Ishikawa (cell line): ENCODE measurements around the gene ANO4.

Source experiments
- CEBPB ChIP-seq: IDR thresholded peaks from 2 replicates; pipeline ENCODE4 v1.6.1; 2012
- CREB1 ChIP-seq: IDR thresholded peaks from 2 replicates; pipeline ENCODE4 v1.6.1; 2012; ENCODE audit warnings: low read depth
- EGR1 ChIP-seq: IDR thresholded peaks from 2 replicates; pipeline ENCODE4 v1.6.1; 2012
- EP300 ChIP-seq: IDR thresholded peaks from 2 replicates; pipeline ENCODE4 v1.6.1; 2012; ENCODE audit warnings: borderline replicate concordance
- FOXM1 ChIP-seq: IDR thresholded peaks from 2 replicates; pipeline ENCODE4 v1.6.1; 2012; ENCODE audit warnings: low read depth, borderline replicate concordance
- MAX ChIP-seq: IDR thresholded peaks from 2 replicates; pipeline ENCODE4 v1.6.1; 2012
- NFIC ChIP-seq: IDR thresholded peaks from 2 replicates; pipeline ENCODE4 v1.6.1; 2012
- RAD21 ChIP-seq: IDR thresholded peaks from 2 replicates; pipeline ENCODE4 v1.6.1; 2012; ENCODE audit warnings: low read depth
- REST ChIP-seq: IDR thresholded peaks from 2 replicates; pipeline ENCODE4 v1.6.1; 2012; ENCODE audit warnings: low read depth, mild to moderate bottlenecking
- TAF1 ChIP-seq: IDR thresholded peaks from 2 replicates; pipeline ENCODE4 v1.6.1; 2012; ENCODE audit warnings: low read depth, mild to moderate bottlenecking
- TCF12 ChIP-seq: IDR thresholded peaks from 2 replicates; pipeline ENCODE4 v1.6.1; 2012; ENCODE audit warnings: low read depth
- TEAD4 ChIP-seq: IDR thresholded peaks from 2 replicates; pipeline ENCODE4 v1.6.1; 2012
- USF1 ChIP-seq: IDR thresholded peaks from 2 replicates; pipeline ENCODE4 v1.6.1; 2012
- YY1 ChIP-seq: IDR thresholded peaks from 2 replicates; pipeline ENCODE4 v1.6.1; 2012; ENCODE audit warnings: low read depth
- ZBTB7A ChIP-seq: IDR thresholded peaks from 2 replicates; pipeline ENCODE4 v1.6.1; 2012; ENCODE audit warnings: low read depth

Gene ANO4

GRCh38 chr12:100932571-100932970 lies 138.0 kb downstream of the ANO4 start:
- TF ChIP-seq TCF12 (no peak), YY1 (no peak), TEAD4 (no peak), EP300 (no peak), USF1 (no peak), EGR1 (no peak), RAD21 (no peak), ZBTB7A (no peak), CREB1 (no peak), FOXM1 (no peak), CEBPB (no peak)

- no peak for TF ChIP-seq USF1
- no peak for TF ChIP-seq TEAD4
- no peak for TF ChIP-seq CREB1
- TF ChIP-seq CEBPB: no peak
- no peak for TF ChIP-seq FOXM1
- TF ChIP-seq MAX: no peak
- TF ChIP-seq YY1: no peak
- no peak for TF ChIP-seq TAF1
- TF ChIP-seq ZBTB7A: no peak
- TF ChIP-seq NFIC: no peak
- TF ChIP-seq REST: no peak
- no peak for TF ChIP-seq EP300
- TF ChIP-seq RAD21: no peak
Measured at GRCh38 chr12:100935929-100936328, 141.4 kb downstream of the ANO4 start.

- TF ChIP-seq TEAD4: no peak
- TF ChIP-seq CREB1: no peak
- TF ChIP-seq FOXM1: no peak
- no peak for TF ChIP-seq ZBTB7A
- TF ChIP-seq RAD21: no peak
- TF ChIP-seq EP300: no peak
- no peak for TF ChIP-seq YY1
- no peak for TF ChIP-seq TAF1
- TF ChIP-seq REST: no peak
- TF ChIP-seq EGR1: no peak
- no peak for TF ChIP-seq MAX
- no peak for TF ChIP-seq NFIC
- no peak for TF ChIP-seq CEBPB
- no peak for TF ChIP-seq USF1
- no peak for TF ChIP-seq TCF12
Measured at GRCh38 chr12:100936661-100937060, 142.1 kb downstream of the ANO4 start.

- TF ChIP-seq MAX (no peak), TAF1 (no peak), NFIC (no peak), TEAD4 (no peak), CREB1 (no peak), FOXM1 (no peak)
Measured at GRCh38 chr12:100940503-100940902, 145.9 kb downstream of the ANO4 start.

- TF ChIP-seq TAF1: no peak
- no peak for TF ChIP-seq EP300
- no peak for TF ChIP-seq EGR1
- TF ChIP-seq RAD21: no peak
- no peak for TF ChIP-seq NFIC
- TF ChIP-seq ZBTB7A: no peak
Measured at GRCh38 chr12:100942984-100943749, 148.6 kb downstream of the ANO4 start.
